ENCODE measurements around the gene SMS.

Gene SMS

DNA sequence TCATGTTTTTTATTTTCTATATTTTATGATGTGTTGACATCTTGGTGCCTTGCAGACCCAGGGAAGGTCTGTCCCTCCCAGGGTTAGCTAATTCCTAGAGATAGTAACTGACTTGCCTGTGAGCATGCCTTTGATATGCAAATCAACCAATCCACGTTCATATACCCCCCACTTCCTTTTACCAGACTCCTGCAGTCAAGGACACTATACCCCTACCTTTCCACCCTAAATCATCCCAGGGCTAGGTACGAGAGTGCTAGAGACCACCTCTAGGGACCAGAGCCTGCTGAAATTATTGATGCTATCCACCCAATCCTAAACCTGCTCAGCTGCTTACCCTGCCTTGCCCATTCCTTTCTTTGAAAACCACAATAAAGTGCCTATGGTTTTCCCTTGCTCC is 84.1 kb downstream of the SMS start:
- H3K36me3 Mint-ChIP-seq (ENCODE audit: low read depth) = no peaks in the 10 kb centered on the region
- no peak overlapping the region for H3K27ac Mint-ChIP-seq
- no peaks in the 10 kb centered on the region for H3K9me3 Mint-ChIP-seq
- no peaks in the 10 kb centered on the region for H3K27me3 Mint-ChIP-seq (ENCODE audit: low read depth)
- no peaks in the 10 kb centered on the region for H3K4me1 Mint-ChIP-seq (ENCODE audit: low read depth)
- no peak overlapping the region for H3K4me3 Mint-ChIP-seq

DNA sequence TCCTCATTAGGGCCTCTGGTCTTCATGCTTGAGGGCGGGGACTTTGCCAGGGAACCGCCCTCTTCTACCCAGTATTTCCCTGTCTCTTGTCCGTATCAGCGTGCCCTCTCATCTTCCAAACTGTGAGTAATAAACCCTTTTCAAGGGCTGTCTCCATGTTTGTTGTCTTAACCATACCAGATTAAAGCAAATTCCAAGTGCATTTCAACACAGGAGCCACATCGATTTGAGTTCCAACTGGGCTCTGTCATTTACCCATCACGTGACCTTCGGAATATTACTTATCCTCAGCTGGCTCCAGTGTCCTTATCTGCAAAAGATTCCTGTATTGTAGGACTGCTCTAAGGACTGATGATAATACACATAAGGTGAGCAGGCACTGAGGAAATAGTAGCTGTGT is 85.2 kb downstream of the SMS start:
- no peak overlapping the region for H3K27ac Mint-ChIP-seq
- no peaks in the 10 kb centered on the region for H3K27me3 Mint-ChIP-seq (ENCODE audit: low read depth)
- H3K4me1 Mint-ChIP-seq (ENCODE audit: low read depth) = no peaks in the 10 kb centered on the region
- H3K9me3 Mint-ChIP-seq = no peaks in the 10 kb centered on the region
- no peaks in the 10 kb centered on the region for H3K36me3 Mint-ChIP-seq (ENCODE audit: low read depth)
- H3K4me3 Mint-ChIP-seq = no peak overlapping the region

DNA sequence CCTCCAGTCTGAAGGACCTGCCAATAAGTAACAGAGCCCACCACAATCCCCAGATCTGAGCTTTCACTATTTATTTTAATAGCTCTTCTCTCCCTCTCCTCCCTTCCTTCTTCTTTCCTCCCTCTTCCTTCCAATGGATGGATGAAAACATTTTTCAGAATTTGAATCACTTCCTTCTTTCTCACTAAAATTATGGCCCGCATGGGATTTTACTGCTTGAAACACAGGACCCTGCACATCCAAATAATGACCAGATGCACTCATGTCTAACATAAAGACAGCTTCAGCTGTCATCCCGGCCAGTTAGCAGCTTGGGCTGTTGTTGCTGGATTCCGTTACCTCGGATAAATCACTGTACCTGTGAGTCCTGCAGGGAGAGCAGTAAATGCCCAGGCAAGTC is 86.2 kb downstream of the SMS start:
- Mint-ChIP-seq H3K4me1 (ENCODE audit: low read depth) (no peaks in the 10 kb centered on the region), H3K36me3 (ENCODE audit: low read depth) (no peaks in the 10 kb centered on the region), H3K9me3 (no peaks in the 10 kb centered on the region), H3K4me3 (no peak overlapping the region), H3K27me3 (ENCODE audit: low read depth) (no peaks in the 10 kb centered on the region), H3K27ac (no peak overlapping the region)

DNA sequence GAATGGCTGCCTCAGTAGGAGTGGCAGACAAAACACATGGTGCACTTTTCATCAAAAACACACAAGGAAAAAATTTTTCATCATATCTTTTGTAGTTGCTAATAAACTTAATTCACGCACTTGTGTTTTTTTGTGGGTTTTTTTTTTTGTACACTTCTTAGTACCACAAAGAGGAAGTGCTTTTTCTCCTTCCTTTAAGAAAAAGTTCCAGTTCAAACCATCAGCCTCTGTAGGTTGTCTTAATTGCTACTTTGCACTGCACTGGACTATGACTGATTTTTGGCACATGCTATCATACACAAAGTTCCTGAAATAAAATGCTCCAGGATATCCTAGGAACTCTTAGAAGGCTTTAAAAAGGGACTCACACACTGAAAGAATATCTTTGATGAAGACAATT is 91.6 kb downstream of the SMS start, which contains the start of gene PHEX:
Gene PHEX, plus strand, starts transcription at position 242 of the 400 bp plus-strand sequence. CDS start 681 bp downstream, outside the sequence.
- Mint-ChIP-seq H3K4me1 (ENCODE audit: low read depth) (no peaks in the 10 kb centered on the region), H3K36me3 (ENCODE audit: low read depth) (no peaks in the 10 kb centered on the region), H3K9me3 (no peaks in the 10 kb centered on the region), H3K27me3 (ENCODE audit: low read depth) (no peaks in the 10 kb centered on the region), H3K4me3 (no peak within 1 kb of the TSS), H3K27ac (no peak within 1 kb of the TSS)

DNA sequence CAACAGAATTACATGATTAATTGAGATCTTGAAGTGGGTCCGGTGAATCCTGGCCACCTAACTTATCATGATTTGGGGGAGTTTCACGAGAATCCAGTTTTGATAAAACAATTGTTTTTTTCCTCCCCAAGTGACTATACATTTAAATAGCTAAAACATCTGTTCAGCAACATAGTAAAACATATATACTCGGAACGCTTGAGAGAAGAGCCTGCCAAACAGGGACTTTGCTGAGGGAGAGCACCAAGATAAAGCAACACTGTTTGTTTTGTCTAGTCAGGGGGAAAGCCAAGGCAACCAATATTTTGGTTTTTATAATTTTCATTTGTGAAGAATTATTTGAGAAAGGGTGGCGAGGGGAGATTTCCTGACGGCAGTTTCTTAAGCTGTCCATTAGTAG is 92.0 kb downstream of the SMS start:
- Mint-ChIP-seq H3K4me3 (no peak overlapping the region), H3K4me1 (ENCODE audit: low read depth) (no peaks in the 10 kb centered on the region)

DNA sequence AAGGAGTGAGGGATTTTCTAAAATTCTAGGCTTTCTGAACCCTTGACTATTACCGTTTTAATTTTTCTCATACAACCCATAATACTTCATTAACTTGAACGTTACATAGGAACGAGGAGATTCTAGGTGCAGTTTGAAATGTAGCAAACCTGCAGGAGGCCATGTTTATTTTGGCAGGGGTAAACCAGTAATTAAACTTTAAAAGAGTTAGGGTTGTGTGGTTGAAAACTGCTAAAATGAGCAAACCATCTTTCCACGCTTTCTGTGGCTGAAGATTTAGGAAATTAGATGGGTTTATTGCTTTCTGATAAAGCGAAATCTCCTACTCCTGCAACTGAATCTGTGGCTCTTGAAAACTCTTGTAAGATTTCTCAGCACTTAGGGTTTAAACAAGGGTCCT is 93.3 kb downstream of the SMS start:
- Mint-ChIP-seq H3K27ac (no peak overlapping the region), H3K27me3 (ENCODE audit: low read depth) (no peaks in the 10 kb centered on the region), H3K4me1 (ENCODE audit: low read depth) (no peaks in the 10 kb centered on the region), H3K36me3 (ENCODE audit: low read depth) (no peaks in the 10 kb centered on the region), H3K4me3 (no peak overlapping the region), H3K9me3 (no peaks in the 10 kb centered on the region)

More for the DNA sequence above, 92.0 kb downstream of the SMS start:
- no peaks in the 10 kb centered on the region for H3K27me3 Mint-ChIP-seq (ENCODE audit: low read depth)
- no peak overlapping the region for H3K27ac Mint-ChIP-seq
- H3K9me3 Mint-ChIP-seq = no peaks in the 10 kb centered on the region
- no peaks in the 10 kb centered on the region for H3K36me3 Mint-ChIP-seq (ENCODE audit: low read depth)

DNA sequence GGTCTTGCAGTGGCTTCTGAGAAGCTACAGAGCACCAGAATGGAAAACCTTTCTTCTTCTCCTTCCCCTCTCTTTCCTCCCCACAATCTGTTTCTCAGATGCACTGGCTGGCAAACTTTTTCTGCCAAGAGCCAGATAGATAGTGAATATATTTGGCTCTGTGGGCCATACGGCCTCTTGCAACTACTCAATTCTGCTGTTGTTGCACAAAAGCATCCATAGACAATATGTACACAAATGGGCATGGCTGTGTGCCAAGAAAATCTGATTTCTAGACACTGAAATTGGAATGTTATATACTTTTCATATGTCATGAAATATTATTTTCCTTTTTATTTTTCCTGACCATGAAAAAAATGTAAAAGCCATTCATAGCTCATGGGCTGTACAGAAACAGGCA is 94.7 kb downstream of the SMS start:
- Mint-ChIP-seq H3K27ac (no peak overlapping the region), H3K9me3 (no peaks in the 10 kb centered on the region), H3K27me3 (ENCODE audit: low read depth) (no peaks in the 10 kb centered on the region), H3K4me3 (no peak overlapping the region), H3K36me3 (ENCODE audit: low read depth) (no peaks in the 10 kb centered on the region), H3K4me1 (ENCODE audit: low read depth) (no peaks in the 10 kb centered on the region)

DNA sequence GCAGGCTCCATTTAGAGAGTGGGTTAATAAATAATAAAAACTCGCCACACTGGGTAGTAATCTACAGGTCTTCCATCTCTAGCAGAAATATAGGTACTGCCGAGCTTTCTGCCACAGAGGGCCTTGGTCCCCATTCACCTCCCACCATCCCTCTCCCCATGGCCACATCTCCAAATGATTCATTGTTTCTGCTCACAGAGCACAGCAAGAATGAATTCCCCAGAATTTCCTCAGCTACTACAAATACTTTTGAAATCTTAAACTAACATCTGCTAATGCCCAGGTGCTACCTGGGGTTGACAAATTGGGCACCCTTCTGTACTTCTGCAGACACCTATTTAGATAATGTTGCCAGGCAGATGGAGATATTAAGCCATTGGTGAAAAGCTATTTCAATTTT is 96.7 kb downstream of the SMS start:
- H3K9me3 Mint-ChIP-seq = no peaks in the 10 kb centered on the region
- H3K27ac Mint-ChIP-seq = no peak overlapping the region
- H3K36me3 Mint-ChIP-seq (ENCODE audit: low read depth) = no peaks in the 10 kb centered on the region
- H3K27me3 Mint-ChIP-seq (ENCODE audit: low read depth) = no peaks in the 10 kb centered on the region
- H3K4me1 Mint-ChIP-seq (ENCODE audit: low read depth) = no peaks in the 10 kb centered on the region
- H3K4me3 Mint-ChIP-seq = no peak overlapping the region

DNA sequence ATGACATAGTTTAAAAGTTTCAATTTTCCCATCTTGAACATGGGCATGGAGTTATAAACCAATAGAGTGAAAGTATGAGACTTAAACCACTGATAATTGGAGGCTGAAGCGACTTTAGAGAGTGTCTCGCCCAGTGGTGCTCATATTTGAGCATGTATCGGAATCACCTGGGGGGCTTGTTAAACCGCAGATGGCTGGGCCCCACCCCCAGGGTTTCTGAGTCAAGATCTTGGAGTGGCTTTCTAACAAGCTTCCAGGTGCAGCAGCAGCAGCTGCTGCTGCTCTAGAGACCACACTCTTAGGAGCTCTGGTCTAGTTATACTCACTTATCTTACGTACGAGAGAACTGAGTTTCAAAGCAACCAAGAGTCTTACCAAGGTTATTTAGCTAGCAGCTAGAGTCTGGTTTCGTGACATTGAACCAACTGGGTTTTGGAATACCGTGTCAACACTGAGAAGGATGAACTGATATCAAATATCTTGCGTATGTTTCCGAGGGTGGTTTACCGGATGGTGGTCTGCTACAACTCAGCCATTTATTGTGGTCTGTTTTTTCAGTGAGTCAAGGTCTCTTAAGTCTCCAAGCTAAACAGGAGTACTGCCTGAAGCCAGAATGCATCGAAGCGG is 97.5 kb downstream of the SMS start:
- Mint-ChIP-seq H3K9me3 (no peaks in the 10 kb centered on the region), H3K27ac (no peak overlapping the region)

DNA sequence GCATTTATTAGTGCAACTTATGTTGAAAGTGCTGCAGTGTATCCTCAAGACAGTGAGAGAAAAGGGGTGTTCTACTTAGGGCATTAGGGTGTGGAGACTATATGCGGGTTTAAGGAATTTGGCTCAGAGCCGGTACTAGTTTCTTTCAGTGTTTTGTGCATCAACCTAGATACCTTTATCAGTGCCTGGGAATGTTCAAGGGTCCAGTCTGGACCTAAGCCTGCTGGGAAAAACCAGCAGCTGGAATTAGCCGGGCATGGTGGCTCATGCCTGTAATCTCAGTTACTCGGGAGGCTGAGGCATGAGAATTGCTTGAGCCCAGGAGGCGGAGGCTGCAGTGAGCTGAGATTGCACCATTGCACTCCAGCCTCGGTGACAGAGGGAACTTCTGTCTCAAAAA is 99.0 kb downstream of the SMS start:
- Mint-ChIP-seq H3K9me3 (no peaks in the 10 kb centered on the region), H3K27ac (no peak overlapping the region), H3K4me1 (ENCODE audit: low read depth) (no peaks in the 10 kb centered on the region), H3K4me3 (no peak overlapping the region), H3K36me3 (ENCODE audit: low read depth) (no peaks in the 10 kb centered on the region), H3K27me3 (ENCODE audit: low read depth) (no peaks in the 10 kb centered on the region)

More for the DNA sequence above, 97.5 kb downstream of the SMS start:
- no peaks in the 10 kb centered on the region for H3K4me1 Mint-ChIP-seq (ENCODE audit: low read depth)
- no peaks in the 10 kb centered on the region for H3K36me3 Mint-ChIP-seq (ENCODE audit: low read depth)
- H3K27me3 Mint-ChIP-seq (ENCODE audit: low read depth) = no peaks in the 10 kb centered on the region
- no peak overlapping the region for H3K4me3 Mint-ChIP-seq

DNA sequence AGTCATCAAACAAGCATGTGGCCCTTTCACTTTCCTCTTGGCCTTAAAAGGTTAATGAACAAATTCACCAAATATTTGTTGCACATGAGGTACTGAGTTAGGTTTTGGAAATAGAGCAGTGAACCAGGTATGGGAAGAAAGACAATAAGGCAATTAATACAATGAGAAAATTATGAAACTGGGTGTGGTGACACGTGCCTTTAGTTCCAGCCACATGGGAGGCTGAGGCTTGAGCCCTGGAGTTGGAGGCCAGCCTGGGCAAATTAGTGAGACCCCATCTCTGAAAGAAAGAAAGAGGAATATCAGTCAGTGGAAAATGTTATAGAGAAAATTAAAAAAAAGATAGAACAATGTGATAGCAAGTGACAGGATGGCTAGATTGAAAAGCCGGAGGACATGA is 99.7 kb downstream of the SMS start:
- Mint-ChIP-seq H3K4me1 (ENCODE audit: low read depth) (no peaks in the 10 kb centered on the region), H3K4me3 (no peak overlapping the region), H3K27ac (no peak overlapping the region), H3K27me3 (ENCODE audit: low read depth) (no peaks in the 10 kb centered on the region), H3K36me3 (ENCODE audit: low read depth) (no peaks in the 10 kb centered on the region), H3K9me3 (no peaks in the 10 kb centered on the region)

DNA sequence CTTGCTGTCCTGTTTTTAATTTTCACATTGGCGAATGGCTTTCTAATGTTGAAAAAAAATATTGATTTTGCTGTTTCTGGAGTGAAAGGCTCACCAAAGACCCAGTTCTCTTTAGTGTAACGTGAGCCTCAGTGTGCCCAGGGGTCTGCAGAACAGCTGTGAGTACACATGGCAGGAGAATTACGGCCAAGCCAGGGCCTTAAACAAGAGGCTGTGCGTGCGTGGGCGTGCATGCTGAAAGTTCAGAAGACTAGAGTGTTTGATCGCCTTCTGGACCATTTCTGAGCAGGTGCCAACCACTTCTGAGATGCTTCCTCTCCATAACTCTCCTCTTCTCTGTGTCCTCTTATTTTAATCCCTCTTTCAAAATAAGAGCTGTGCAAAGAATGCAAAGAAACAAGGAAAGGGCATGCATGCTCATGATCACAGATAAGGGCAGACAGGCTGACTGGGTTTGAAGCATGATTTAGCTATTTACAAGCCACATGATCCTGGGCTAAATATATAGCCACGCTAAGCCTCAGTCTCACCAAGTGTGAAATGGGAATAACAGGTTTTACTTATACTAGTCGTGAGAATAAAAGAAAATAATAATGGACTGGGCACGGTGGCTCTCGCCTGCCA is 101.5 kb downstream of the SMS start:
- Mint-ChIP-seq H3K4me3 (no peak overlapping the region), H3K4me1 (ENCODE audit: low read depth) (no peaks in the 10 kb centered on the region), H3K9me3 (no peaks in the 10 kb centered on the region), H3K36me3 (ENCODE audit: low read depth) (no peaks in the 10 kb centered on the region), H3K27ac (no peak overlapping the region), H3K27me3 (ENCODE audit: low read depth) (no peaks in the 10 kb centered on the region)

DNA sequence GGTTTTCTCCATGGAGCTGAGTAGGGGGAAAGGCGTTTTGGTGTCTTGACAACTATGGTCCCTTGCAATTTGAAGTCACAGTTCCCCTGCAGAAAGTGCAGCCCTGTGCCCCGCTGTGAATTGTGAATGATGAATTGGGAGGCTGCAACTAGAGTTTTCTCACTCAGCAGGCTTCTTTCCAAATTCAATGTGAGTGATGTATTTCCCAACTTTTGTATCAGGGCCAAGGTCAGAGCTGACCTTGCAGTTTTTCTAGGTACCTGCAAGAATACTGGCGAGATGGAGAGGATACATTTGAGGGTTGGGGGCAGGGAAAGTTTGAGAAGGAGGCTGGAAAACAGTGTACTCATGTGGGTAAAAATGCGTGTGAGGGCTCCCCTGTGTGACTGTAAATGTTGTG is 103.4 kb downstream of the SMS start:
- no peak overlapping the region for H3K4me3 Mint-ChIP-seq
- no peaks in the 10 kb centered on the region for H3K4me1 Mint-ChIP-seq (ENCODE audit: low read depth)
- H3K27ac Mint-ChIP-seq = no peak overlapping the region
- H3K36me3 Mint-ChIP-seq (ENCODE audit: low read depth) = no peaks in the 10 kb centered on the region
- no peaks in the 10 kb centered on the region for H3K27me3 Mint-ChIP-seq (ENCODE audit: low read depth)
- no peaks in the 10 kb centered on the region for H3K9me3 Mint-ChIP-seq
